CD4-positive, alpha-beta T cell treated with Interleukin-17A for 1 hour (primary cell): ENCODE data around the gene PDGFA.
"Not testable (repeated sequence)": the region's sequence is repeated elsewhere in the genome, so short reads cannot be mapped to it uniquely, and the experiment has no call there.

Source experiments
- DNase-seq: peaks from one replicate; pipeline ENCODE4 v3.0.0-alpha.2; 2020

The PDGFA gene

DNA sequence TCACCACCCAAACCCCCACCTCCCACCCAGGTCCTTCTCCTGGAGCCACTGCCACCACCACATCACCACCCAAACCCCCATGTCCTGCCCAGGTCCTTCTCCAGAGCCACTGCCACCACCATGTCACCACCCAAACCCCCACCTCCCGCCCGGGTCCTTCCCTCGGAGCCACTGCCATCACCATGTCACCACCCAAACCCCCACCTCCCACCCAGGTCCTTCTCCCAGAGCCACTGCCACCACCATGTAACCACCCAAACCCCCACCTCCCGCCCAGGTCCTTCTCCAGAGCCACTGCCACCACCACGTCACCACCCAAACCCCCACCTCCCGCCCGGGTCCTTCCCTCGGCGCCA lies 31.9 kb upstream of the PDGFA start:
- DNase-seq, result not testable (repeated sequence)

DNA sequence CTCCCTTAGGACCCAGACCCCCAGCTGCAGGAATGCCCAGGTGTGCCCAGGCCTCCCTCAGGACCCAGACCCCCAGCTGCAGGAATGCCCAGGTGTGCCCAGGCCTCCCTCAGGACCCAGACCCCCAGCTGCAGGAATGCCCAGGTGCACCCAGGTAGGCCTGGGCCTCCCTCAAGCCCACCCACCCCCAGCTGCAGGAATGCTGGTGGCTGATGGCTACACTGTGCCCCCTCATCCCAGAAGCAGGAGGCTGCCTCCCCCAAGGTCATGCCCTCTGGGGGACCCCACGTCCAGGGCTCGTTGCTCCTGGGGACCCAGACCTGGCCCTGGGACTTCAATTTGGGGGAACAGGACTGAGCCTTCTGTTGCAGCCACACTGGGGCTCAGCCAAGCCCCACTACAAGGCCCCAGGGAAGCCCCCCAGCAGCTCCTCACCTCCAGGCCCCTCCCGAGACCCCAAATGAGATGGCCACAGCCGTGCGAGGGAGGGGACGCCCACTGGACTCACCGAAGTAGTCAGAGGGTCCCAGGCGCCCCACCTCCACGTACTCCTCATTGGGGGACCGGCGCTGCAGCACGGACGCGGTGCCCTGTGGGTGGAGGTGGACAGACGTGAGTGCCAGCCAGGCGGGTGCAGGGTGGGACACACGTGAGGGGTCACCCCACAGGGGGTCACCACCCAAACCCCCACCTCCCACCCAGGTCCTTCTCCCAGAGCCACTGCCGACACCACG lies 31.4 kb upstream of the PDGFA start:
- DNase-seq, result no peak

DNA sequence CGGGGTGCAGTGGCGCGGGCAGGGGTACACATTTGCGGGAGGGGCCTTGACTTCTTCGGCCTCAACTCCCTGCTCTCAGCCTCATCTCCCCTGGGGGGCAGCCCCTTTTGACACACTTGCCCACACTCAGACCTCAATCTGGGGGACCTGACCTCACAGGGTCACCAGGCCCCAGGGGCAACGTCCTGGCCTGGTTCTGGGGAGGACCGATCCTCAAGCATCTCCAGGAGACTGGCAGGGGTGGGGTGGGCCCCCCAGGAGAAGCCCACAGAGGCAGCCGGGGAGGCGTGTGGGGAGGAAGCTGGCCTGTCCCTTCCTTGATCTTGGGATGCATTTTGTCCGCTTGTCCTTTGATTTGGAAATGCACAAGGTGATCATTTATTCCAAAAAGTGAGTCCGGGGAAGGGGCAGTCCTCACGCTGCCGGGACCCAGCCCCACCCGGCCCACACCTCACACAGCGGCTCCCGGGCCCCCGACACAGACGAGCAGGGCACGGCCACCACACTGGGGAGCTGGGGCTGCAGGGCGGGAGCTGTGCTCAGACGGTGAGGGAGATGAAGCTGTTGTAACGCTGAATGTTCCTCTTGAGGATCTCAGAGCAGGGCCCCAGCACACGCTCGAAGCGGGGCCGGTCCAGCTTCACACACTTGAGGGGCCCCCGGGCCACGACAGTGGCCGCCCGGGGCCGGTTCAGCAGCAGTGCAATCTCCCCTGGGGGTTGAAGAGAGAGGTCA lies 30.4 kb upstream of the PDGFA start:
- no peak for DNase-seq

DNA sequence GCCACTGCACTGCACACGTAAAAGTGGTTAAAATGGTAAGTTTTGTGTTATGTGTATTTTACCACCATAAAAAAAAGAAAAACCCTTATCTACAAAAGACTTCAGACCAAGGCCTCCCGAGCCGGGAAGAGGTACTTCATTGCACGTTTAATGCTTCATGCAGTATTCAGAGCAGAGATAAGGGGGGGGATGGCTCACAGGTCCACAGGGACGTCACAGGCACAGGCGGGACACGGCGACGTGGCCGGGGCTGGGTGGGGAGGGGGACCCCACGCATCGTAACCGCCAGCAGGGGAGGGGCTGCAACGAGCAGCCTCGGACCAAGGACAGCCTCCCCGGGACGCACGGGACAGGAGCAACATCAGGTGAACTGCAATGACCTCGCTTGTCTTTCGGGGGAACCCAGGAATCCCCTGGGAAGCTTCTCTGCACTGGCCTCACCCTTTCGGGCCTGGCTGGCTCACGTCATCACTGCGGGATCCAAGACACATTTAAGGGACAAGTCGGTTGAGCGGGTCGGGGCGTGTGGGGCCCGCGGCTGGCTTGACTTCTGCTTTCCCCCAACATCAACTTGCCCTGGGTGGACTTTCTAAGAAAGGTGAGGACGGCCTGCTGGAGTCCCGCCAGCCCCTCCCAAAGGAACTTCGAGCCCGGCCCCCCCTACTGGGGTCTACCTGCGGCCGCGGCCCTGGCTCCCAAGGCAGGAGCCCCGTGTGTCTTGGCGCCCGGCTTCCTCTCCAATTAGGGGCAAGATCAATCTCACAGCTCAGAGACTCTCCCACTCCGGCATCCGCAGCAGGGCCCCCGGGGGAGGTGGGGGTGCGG lies 29.6 kb upstream of the PDGFA start:
- no peak for DNase-seq

DNA sequence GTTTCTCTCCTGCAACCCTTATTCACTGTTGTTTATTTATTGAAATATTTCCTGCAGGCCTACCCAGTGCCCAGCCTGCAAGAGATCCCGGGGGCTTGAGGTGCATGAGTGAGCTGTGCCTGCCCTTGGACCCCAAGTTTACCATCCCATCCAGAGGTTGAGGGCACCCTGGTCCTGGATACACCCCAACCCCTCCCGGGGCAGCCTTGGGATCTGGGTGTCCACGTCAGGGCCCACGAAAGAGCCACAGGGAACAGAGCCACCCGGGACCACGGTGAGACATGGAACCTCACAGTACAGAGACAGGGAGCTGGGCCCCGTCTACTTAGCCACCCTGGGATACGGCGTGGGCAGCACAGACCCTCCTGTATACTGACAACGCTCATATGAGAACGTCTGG lies 28.8 kb upstream of the PDGFA start:
- no peak for DNase-seq

DNA sequence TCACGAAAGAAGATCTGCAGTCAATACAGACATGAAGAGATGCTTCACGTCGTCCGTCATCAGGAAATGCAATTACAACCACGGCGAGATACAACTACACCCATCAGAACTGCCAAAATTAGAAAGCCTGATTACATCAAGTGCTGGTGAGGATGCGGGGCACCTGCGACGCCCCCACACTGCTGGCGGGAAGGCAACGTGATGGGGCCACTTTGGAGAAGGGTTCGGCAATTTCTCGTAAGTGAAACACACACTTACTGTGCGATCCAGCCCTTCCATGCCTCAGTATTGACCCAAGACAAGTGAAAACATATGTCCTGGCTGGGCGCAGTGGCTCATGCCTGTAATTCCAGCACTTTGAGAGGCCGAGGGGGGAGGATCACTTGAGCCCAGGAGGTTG lies 25.8 kb upstream of the PDGFA start:
- DNase-seq, result no peak

DNA sequence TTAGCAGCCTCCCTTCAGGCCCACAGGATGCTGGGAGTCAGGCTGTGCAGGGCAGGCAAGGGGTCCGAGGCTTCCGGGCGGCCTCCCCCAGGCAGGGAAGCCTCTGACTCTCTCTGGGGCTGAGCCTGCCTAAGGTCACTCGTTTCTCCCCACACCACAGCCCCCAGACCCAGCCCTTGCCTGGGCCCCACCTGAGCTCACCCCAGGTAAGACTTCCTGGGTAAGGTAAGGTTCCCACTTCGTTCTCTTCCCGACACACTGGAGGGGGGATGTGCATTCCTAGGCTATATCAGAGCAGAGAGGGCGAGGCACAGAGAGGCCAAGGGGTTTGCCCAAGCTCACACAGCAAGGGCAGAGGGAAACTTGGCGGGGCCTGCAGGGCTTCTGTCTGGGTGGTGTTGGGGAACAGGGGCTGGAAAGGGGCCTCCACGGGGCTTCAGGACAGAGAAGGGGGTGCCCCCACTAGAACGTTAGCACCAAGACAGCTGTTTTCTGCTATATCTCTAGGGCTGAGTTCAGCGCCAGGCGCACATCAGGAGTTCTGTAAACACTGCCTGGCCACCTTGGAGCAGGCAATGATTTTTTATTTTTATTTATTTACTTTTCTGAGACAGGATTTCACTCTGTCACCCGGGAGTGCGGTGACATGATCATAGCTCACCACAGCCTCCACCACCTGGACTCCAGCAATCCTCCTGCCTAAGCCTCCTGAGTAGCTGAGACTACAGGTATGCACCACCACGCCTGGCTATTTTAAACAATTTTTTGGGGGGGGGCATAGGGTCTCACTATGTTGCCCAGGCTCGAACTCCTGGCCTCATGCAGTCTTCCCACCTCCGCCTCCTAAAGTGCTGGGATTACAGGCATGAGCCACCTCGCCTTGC lies 24.9 kb upstream of the PDGFA start:
- DNase-seq, result no peak

DNA sequence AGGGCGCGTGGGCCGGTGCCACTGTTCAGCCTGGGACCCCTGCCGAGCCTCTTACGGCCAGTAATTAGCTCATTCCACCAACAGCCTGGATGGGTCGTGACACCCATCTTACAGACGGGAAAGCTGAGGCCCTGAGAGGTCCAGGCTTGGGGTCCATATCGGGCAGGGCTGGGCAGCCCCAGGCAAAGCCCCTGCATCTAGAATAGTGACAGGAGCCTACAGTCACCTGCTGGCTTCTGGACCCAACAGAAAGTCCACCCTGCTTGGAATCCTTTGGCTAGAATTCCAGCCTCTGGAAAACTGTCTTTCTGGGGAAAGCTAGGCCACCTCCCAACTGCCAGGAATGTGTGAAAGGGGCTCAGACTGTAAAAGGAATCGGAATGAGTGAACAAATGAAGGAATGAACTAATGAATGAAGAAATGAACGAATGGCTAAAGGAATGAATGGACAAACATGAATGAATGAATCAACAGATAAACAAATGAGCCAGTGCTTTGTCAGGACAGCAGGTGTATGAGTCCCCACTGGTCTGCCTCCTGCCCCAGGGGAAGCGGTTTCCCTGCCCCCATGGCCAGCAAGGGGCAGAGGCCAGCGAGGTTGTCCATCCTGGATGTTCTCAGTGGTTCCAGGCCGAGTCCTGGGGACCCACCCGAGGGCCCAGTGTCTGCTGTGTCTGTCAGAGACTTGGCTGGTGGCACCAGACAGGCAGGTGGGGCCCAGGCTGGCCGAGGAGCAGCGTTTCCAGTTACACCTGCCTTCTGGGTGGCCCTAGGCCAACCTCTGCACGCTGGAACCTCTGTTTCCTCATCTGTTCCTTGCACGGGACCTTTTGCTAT lies 24.1 kb upstream of the PDGFA start:
- DNase-seq, result no peak

DNA sequence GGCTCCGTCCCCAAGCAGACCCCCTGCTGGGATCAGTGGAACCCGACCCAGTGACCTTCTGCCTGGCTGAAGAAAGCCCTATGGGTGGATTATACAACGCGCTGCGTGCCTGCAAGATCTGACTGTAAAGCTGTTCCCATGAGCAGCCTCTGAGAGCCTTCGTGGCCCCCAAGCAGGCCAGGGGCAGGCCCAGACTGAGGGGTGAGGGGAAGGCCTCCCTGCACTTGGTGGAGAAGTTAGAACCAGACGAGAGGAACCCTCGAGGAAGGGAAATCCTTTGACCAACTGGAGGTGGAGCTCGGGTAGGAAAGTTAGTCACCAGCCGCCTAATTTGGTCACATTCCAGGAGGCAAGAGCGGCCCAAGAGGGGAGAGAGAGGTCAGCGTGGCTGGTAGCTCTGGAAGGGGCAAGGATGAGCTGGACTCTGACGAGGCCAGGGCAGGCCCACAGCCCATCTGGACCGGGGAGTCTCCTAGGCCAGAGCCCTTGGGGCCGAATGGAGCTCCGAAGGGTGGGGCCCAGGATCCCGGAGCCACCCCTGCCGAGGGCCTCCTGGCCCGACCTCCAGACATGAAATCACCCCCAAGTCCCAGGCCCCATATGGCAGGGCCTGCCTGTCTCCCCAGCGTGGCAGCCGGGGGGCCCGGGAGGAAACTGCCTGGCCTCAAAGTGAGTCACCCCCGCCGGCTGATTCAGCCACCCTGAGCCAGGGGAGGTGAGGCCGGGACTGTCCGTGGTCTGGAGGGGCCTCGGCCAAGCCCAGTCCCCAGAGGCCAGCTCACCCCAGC lies 23.3 kb upstream of the PDGFA start:
- DNase-seq, result no peak

DNA sequence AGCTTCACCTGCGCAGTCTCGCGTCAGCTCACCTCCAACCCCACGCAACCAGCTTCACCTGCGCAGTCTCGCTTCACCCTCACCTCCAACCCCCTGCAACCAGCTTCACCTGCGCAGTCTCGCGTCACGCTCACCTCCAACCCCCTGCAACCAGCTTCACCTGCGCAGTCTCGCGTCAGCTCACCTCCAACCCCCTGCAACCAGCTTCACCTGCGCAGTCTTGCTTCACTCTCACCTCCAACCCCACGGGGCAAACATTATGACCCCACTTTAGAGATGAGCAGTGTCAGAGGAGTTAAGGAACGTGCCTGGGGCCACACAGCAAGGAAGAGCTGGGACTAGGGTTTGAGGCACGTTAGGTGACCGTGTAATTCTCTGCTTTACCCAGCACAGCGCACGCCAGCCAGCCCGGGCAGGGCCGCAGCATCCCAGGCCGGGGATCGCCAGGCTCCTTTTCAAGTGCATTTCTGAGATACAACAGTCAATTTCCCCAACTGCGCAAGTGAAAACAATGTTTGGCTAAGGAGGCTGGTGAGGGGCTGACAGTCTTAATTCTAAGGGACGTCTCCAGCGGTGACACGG lies 22.6 kb upstream of the PDGFA start:
- no peak for DNase-seq

DNA sequence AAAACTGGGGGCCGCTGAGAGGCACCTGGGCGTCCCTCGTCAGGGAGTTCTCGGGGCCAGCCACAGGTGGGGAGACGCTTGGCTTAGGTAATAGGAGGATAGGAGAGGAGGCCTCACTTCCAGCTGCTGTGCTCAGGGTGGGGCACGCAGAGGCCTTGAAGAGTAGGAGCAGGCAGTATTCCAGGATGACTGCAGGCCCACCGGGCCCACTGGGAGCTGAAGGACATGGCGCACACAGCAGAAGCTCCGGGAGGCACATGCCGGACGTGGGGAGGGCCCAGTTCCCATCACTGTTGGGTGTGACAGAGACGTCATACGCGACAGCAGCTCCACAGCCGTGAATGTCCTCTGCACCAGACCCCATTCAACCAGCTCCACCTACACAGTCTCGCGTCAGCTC lies 22.0 kb upstream of the PDGFA start:
- DNase-seq, result no peak

DNA sequence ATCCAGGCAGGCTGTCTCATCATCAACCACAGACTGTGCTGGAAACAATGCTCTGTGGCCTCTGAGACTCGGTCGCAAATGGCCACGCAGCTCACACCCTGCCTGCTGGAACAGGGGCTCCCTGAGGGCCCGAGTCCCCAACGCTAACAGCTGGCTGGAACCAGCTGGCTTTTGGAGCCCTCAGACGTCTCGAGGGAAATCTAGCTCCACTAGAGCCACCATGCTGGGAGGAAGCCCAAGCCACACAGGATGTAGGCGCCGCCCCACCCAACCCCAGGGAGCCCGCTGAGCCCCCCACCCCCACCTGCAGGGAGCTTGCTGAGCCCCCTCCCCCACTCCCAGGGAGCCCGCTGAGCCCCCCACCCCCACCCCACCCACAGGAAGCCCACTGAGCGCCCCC lies 21.4 kb upstream of the PDGFA start:
- no peak for DNase-seq

DNA sequence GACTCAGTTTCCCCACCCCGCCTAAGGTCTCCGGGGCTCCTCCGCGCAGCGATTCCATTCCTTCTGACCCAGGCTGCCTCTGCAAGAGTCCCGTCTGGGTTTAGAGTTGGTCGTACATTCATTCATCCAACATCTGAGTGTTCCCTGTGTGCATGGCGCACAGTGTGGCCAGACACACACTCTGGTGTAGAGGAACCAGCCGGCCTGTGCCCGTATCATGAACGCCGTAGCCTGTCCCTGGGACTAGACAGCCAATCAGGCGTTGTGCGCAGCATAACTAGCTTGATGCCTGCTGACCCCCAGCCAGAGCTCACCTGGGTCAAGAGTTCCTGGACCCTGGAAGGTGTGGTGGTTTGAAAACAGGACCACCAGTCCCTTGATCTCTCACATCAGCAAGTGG lies 20.9 kb upstream of the PDGFA start:
- DNase-seq, result no peak

DNA sequence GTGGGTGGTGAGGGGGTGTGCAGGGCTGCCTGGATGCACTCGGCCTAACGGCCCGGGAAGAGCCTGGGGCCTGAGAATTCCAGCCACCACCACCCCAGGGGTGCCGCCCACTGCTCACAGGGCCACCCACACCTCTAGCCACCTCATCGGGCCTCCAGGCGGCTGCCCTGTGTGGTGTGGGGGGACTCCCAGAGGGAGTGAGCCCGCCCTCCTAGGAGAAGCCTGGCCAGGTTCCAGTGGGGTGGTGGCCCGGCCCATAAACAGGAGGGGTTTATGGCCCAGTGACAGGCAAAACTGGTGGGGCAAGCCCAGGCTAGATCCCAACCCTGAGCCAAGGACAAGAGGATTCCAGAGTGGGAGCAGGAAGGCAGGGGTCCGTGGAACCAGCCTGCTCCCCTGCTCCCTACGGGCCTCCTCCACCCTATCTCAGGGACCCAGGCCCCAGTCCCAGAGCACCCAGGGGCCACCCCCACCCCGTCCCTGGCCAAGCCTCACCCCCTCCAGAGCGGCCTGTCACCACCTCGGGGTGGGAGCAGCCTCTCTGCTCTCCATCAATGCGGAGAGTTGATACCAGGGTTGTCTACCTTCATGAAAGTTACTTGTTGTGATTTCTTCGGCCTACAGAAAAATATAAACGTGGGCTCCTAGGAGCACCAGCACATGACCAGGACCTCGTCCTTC lies 20.2 kb upstream of the PDGFA start:
- no peak for DNase-seq

DNA sequence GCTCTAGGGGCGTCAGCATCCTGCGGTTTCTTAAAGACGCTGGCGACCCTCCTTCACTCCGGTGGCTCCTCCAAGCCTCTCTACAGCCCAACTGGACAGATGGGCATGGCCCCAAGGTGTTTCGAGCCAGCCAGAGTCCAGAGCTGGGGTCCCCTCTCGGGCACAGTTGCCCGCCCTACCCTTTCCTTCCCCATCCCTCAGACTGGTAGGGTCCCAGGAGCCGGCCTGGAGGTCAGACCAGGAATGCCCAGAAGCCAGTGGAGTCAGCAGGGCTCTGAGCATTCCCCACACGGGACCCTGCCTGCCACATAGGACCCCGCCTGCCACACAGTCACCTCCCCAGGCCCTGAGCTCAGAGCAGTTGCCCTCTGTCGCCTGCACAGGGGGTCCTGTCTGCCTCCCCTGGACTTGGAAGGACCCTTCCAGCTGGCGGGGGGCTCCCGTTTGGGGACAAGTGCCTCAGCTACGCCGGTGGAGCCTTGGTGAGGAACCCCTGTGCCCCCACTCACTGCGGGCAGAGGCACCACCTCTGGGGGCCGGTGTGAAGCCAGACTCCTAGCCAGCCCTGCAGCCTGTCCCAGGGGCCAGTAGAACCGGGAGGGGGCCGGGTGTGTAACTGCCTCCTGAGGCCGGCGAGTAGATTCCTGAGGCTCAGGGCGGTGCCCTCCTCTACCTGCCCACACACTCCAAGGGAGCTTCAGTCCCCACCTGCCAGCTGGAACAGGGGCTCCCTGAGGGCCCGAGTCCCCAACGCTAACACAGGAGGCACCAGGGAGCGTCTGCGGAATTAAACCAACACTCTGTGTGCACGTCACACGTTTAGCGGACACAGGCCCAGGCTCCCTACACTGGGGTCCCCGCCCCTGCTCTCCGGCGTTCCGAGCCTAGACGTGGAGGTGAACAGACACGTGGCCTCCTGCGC lies 19.4 kb upstream of the PDGFA start:
- no peak for DNase-seq

DNA sequence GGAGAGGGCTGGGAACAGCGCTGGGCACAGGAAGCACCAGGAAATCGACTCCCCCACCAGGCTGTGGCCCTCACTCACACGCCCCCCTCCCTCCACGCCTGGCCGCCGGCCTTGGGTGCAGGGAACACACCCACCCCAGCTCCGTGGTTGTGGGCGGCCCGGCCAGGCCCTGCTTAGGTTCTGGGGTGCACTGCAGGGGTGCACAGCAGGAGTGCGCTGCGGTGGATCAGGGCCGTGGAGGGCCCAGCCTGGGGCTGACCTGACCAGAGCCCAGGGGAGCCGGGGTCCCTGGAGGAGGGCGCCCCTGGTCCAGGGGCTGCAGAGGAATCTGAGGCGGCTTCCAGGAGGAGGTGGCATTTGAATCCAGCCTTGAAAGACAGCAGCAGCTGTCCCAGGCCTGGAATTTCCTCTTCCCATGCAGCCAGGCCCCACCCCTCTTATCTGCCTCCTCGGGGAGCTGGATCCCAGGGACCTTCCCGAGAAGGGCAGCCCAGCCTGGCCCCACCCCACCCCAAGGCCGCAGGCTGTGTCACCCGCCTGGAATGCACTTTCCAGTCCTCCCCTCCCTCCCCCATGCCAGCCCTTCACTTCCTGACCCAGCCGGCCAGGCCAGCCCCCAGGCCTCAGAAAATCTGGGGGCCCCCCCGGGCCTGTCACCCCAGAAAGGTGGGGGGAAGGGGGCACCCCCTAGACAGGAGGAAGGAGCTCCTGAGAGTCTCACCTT lies 18.4 kb upstream of the PDGFA start:
- DNase-seq, result no peak

DNA sequence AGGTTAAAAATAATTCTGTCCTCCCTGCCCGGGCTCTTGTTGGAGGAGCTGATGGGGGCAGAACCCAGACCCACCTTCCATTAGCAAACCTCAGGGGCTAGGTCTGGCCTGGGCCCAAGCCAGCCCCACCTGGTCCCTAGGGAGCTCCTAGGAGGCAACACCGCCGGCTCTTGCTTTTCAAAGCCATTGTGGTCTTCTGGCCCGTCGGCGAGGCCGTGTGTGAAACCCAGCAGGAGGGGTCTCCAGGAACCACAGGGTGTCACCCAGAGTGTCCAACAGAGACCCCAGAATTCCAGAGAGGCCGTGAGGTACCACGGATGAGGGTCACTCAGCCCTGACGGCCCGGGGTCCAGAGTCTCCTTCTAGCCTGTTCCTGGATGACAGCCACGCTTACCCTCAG lies 16.6 kb upstream of the PDGFA start:
- DNase-seq, result no peak

DNA sequence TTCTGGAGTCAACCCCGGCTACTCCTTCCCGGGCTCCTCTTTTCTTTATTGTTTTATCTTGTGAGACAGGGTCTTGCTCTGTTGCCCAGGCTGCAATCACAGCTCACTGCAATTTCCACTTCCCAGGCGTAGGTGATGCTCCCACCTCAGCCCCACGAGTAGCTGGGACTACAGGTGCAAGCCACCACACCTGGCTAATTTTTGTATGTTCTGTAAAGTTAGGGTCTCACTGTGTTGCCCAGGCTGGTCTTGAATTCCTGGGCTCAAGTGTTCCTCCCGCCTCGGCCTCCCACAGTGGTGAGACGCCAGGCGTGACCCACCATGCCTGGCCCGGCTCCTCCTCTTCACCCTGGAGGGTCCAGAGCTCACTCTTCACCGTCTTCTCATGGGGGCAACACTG lies 15.3 kb upstream of the PDGFA start:
- DNase-seq, result no peak
